Neural progenitor cell (in vitro differentiated cells): ENCODE data around the gene ITFG1. TPM values are rescaled to one million over a fixed set of nuclear protein-coding genes. Genes with fewer than 3 reads are reported as not detected.

ENCODE experiments used
- DNase-seq: peaks from one replicate; pipeline ENCODE4 v3.0.0-alpha.2; 2016; ENCODE audit warnings: low spot score
- H2AFZ ChIP-seq: fragments of 200-600 bp; sonication (generic); replicated peaks from 2 replicates; pipeline ENCODE4 v1.6.1; 2016; ENCODE audit warnings: antibody characterized with exemption
- H3F3A ChIP-seq: fragments of 200-600 bp; sonication (generic); 2 replicates; pipeline ENCODE4 v1.6.1; 2016; ENCODE audit warnings: antibody characterized with exemption, low read depth
- H3K27ac ChIP-seq: fragments of 200-600 bp; sonication (generic); 2 replicates; pipeline ENCODE4 v1.5.1; 2016; ENCODE audit warnings: mild to moderate bottlenecking
- H3K27me3 ChIP-seq: fragments of 200-600 bp; sonication (generic); 2 replicates; pipeline ENCODE4 v1.6.1; 2016; ENCODE audit warnings: mild to moderate bottlenecking, moderate library complexity
- H3K36me3 ChIP-seq: fragments of 200-600 bp; sonication (generic); 2 replicates; pipeline ENCODE4 v1.5.1; 2016
- H3K4me1 ChIP-seq: fragments of 200-600 bp; sonication (generic); 2 replicates; pipeline ENCODE4 v1.6.1; 2016; ENCODE audit warnings: mixed run types
- H3K4me2 ChIP-seq: fragments of 200-600 bp; sonication (generic); 2 replicates; pipeline ENCODE4 v1.6.1; 2016
- H3K4me3 ChIP-seq: fragments of 200-600 bp; sonication (generic); 2 replicates; pipeline ENCODE4 v1.5.1; 2016
- H3K79me2 ChIP-seq: fragments of 200-600 bp; sonication (generic); 2 replicates; pipeline ENCODE4 v1.6.1; 2016; ENCODE audit warnings: low read depth
- H3K9ac ChIP-seq: fragments of 200-600 bp; sonication (generic); 2 replicates; pipeline ENCODE4 v1.6.1; 2016
- H3K9me3 ChIP-seq: fragments of 200-600 bp; sonication (generic); 2 replicates; pipeline ENCODE4 v1.5.1; 2016; ENCODE audit warnings: low read depth
- H4K20me1 ChIP-seq: fragments of 200-600 bp; sonication (generic); 2 replicates; pipeline ENCODE4 v1.6.1; 2016; ENCODE audit warnings: low read depth
- H3K27ac Mint-ChIP-seq: 3 replicates; pipeline ENCODE4 v1.8.0; 2021; ENCODE audit warnings: mixed read lengths
- H3K27me3 Mint-ChIP-seq: 2 replicates; pipeline ENCODE4 v1.8.0; 2022; ENCODE audit warnings: low read depth, mild to moderate bottlenecking, inconsistent platforms, moderate library complexity, mixed read lengths; ENCODE audit not compliant: insufficient read depth
- H3K36me3 Mint-ChIP-seq: 3 replicates; pipeline ENCODE4 v1.8.0; 2021; ENCODE audit warnings: mixed read lengths
- H3K4me1 Mint-ChIP-seq: 3 replicates; pipeline ENCODE4 v1.8.0; 2021; ENCODE audit warnings: mixed read lengths
- H3K4me3 Mint-ChIP-seq: 3 replicates; pipeline ENCODE4 v1.8.0; 2021; ENCODE audit warnings: mild to moderate bottlenecking, moderate library complexity, mixed read lengths
- H3K9me3 Mint-ChIP-seq: 3 replicates; pipeline ENCODE4 v1.8.0; 2020; ENCODE audit warnings: mixed read lengths
- CTCF ChIP-seq: fragments of 200-600 bp; sonication (generic); IDR thresholded peaks from 2 replicates; pipeline ENCODE4 v1.5.1; 2017; ENCODE audit warnings: antibody characterized with exemption, mild to moderate bottlenecking
- EZH2 ChIP-seq: fragments of 200-600 bp; sonication (generic); IDR thresholded peaks from 2 replicates; pipeline ENCODE4 v1.6.1; 2017; ENCODE audit warnings: antibody characterized with exemption, mild to moderate bottlenecking, moderate library complexity
- EZH2phosphoT487 ChIP-seq: fragments of 200-600 bp; sonication (generic); IDR thresholded peaks from 2 replicates; pipeline ENCODE4 v1.6.1; 2017; ENCODE audit warnings: antibody characterized with exemption
- total RNA-seq: library from RNA; depleted of rRNA; stranded (reverse); fragments of >200 nt; gene quantifications from 2 replicates; pipeline ENCODE4 v1.2.3, GENCODE V29; 2015; ENCODE audit warnings: low replicate concordance

Gene ITFG1
- total RNA-seq, 1 donor from 2014 or later, result 61.8 TPM

- Mint-ChIP-seq H3K4me3 (peak overlapping the region; percentile 59), H3K27me3 (peaks cover 2% of the 10 kb centered on the region), H3K36me3 (no peaks in the 10 kb centered on the region), H3K27ac (peak overlapping the region; percentile 47), H3K4me1 (peaks cover 34% of the 10 kb centered on the region), H3K9me3 (no peaks in the 10 kb centered on the region)
- Histone ChIP-seq H3K9me3 (no peaks in the 10 kb centered on the region), H3K27ac (no peak overlapping the region), H3K4me1 (peaks cover 31% of the 10 kb centered on the region), H3K27me3 (no peaks in the 10 kb centered on the region), H3K4me3 (no peak overlapping the region), H2AFZ (no peak overlapping the region), H3F3A (peaks cover 22% of the 10 kb centered on the region), H3K79me2 (peaks cover 74% of the 10 kb centered on the region), H3K36me3 (no peaks in the 10 kb centered on the region), H4K20me1 (peaks cover 16% of the 10 kb centered on the region), H3K4me2 (peak overlapping the region; percentile 80), H3K9ac (no peak overlapping the region)
- TF ChIP-seq CTCF, result no peak
- TF ChIP-seq EZH2, result no peak
- no peak for TF ChIP-seq EZH2phosphoT487
- peak; percentile 42 for DNase-seq
Observed at GRCh38 chr16:47463771-47464624, 3.1 kb upstream of the ITFG1 start.

- Histone ChIP-seq H2AFZ (peak overlapping the region; percentile 91), H3K4me3 (peak overlapping the region; percentile 82), H3K36me3 (peaks cover 5% of the 10 kb centered on the region), H3K4me2 (peak overlapping the region; percentile 80), H3K79me2 (peaks cover 68% of the 10 kb centered on the region), H3K27ac (peak overlapping the region; percentile 100), H3F3A (peaks cover 22% of the 10 kb centered on the region), H4K20me1 (peaks cover 6% of the 10 kb centered on the region), H3K9ac (peak overlapping the region; percentile 94), H3K4me1 (peaks cover 33% of the 10 kb centered on the region), H3K9me3 (no peaks in the 10 kb centered on the region), H3K27me3 (no peaks in the 10 kb centered on the region)
- peak; percentile 58 for DNase-seq
- Mint-ChIP-seq H3K36me3 (peaks cover 2% of the 10 kb centered on the region), H3K4me1 (peaks cover 34% of the 10 kb centered on the region), H3K9me3 (no peaks in the 10 kb centered on the region), H3K27me3 (peaks cover 2% of the 10 kb centered on the region), H3K4me3 (peak overlapping the region; percentile 99), H3K27ac (peak overlapping the region; percentile 97)
- TF ChIP-seq EZH2phosphoT487, result no peak
- TF ChIP-seq EZH2, result no peak
- no peak for TF ChIP-seq CTCF
Observed at GRCh38 chr16:47461598-47462266, 869 bp upstream of the ITFG1 start.

GRCh38 chr16:47460359-47460710, 528 bp downstream of the ITFG1 start:
- peak overlapping the region; percentile 82 for H3K4me3 ChIP-seq
- Mint-ChIP-seq H3K4me3 (peak overlapping the region; percentile 99), H3K4me1 (peaks cover 34% of the 10 kb centered on the region), H3K36me3 (peaks cover 2% of the 10 kb centered on the region), H3K27ac (peak overlapping the region; percentile 97), H3K9me3 (no peaks in the 10 kb centered on the region), H3K27me3 (peaks cover 2% of the 10 kb centered on the region)
- no peak for DNase-seq
- H4K20me1 ChIP-seq, result peaks cover 6% of the 10 kb centered on the region
- no peaks in the 10 kb centered on the region for H3K9me3 ChIP-seq
- TF ChIP-seq EZH2phosphoT487, result no peak
- TF ChIP-seq CTCF, result no peak
- no peak for TF ChIP-seq EZH2
- H3K4me1 ChIP-seq, result peaks cover 33% of the 10 kb centered on the region
- H2AFZ ChIP-seq, result peak overlapping the region; percentile 91
- H3F3A ChIP-seq, result peaks cover 22% of the 10 kb centered on the region
- peak overlapping the region; percentile 94 for H3K9ac ChIP-seq
- H3K27me3 ChIP-seq, result no peaks in the 10 kb centered on the region
- peaks cover 54% of the 10 kb centered on the region for H3K79me2 ChIP-seq
- H3K27ac ChIP-seq, result peak overlapping the region; percentile 100
- H3K36me3 ChIP-seq, result peaks cover 5% of the 10 kb centered on the region
- peak overlapping the region; percentile 80 for H3K4me2 ChIP-seq
